DND-41 (cell line): ENCODE results near the gene SH3BP5.

Source experiments
- EZH2 ChIP-seq: IDR thresholded peaks from 3 replicates; pipeline ENCODE4 v1.6.1; 2012; ENCODE audit warnings: borderline replicate concordance, low read depth, mild to moderate bottlenecking, moderate library complexity, low read length, inconsistent platforms; ENCODE audit not compliant: severe bottlenecking
- TF ChIP-seq, protein P1 (sequence below): IDR thresholded peaks from 2 replicates; pipeline ENCODE4 v1.5.1; 2012; ENCODE audit warnings: borderline replicate concordance, low read length, moderate library complexity, mild to moderate bottlenecking; ENCODE audit not compliant: poor library complexity, severe bottlenecking; ENCODE audit errors: extremely low read depth

DNA sequence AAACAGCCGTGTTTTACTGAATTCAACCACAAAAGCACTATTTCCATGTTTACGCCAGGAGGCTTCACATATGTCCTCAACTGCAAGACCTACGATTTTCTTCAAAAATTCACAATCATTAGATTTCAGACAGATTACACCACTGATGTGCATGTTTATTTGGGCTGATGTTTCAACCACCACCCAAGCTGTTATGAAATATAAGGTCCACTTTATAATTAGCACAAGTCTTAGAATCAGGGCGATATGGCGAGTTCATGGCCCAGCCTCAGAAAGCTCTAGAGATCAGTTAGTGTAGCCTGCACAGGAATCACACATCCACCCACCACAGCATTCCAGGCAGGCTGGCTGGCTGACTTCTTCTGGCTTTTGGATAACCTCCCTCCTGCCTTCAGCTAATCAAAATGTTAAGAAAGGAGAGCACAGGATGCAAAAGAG, 15.4 kb downstream of the SH3BP5 start:
- TF ChIP-seq, protein P1, sequence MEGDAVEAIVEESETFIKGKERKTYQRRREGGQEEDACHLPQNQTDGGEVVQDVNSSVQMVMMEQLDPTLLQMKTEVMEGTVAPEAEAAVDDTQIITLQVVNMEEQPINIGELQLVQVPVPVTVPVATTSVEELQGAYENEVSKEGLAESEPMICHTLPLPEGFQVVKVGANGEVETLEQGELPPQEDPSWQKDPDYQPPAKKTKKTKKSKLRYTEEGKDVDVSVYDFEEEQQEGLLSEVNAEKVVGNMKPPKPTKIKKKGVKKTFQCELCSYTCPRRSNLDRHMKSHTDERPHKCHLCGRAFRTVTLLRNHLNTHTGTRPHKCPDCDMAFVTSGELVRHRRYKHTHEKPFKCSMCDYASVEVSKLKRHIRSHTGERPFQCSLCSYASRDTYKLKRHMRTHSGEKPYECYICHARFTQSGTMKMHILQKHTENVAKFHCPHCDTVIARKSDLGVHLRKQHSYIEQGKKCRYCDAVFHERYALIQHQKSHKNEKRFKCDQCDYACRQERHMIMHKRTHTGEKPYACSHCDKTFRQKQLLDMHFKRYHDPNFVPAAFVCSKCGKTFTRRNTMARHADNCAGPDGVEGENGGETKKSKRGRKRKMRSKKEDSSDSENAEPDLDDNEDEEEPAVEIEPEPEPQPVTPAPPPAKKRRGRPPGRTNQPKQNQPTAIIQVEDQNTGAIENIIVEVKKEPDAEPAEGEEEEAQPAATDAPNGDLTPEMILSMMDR = no peak
- no peak for TF ChIP-seq EZH2
